PC-9 (cell line): Measurements from ENCODE around the gene ABCB8. TPM values are rescaled to one million over a fixed set of nuclear protein-coding genes. Genes with fewer than 3 reads are reported as not detected.
A peak's percentile ranks its signal among the peaks of the same experiment; 100 is the strongest.

Experiments
- BruUV-seq: library from RNA; stranded (reverse); fragments of 400-500 nt; replicated peaks from 2 replicates; lab custom pipeline; 2021; lab: Mats Ljungman, UMichigan
- CTCF ChIA-PET: fragments of 300-600 bp; sonication (Branson Sonifier 250); formaldehyde crosslinking; loops from one replicate; lab custom pipeline; 2022; ENCODE audit warnings: antibody characterized with exemption; lab: Charles Lee
- POLR2A ChIA-PET: fragments of 300-600 bp; sonication (Branson Sonifier 250); formaldehyde crosslinking; loops from one replicate; lab custom pipeline; 2022; ENCODE audit warnings: antibody characterized with exemption; ENCODE audit not compliant: unreplicated experiment; lab: Charles Lee
- DNase-seq, 2 experiments: peaks; one replicate each; pipeline versions ENCODE4 v3.0.0 to v3.0.0-alpha.2; 2015 to 2022; ENCODE audit warnings: mixed read lengths in 1 of 2
- H2AFZ ChIP-seq: fragments of 200-600 bp; sonication (generic); 2 replicates; pipeline ENCODE4 v1.8.1; 2017; ENCODE audit warnings: antibody characterized with exemption
- H3F3A ChIP-seq: fragments of 200-600 bp; sonication (generic); 2 replicates; pipeline ENCODE4 v1.8.1; 2017; ENCODE audit warnings: antibody characterized with exemption, mild to moderate bottlenecking, low read depth; ENCODE audit not compliant: insufficient read depth
- H3K27ac ChIP-seq: fragments of 200-600 bp; sonication (generic); 2 replicates; pipeline ENCODE4 v1.6.1; 2016; ENCODE audit warnings: mixed run types
- H3K27me3 ChIP-seq: fragments of 200-600 bp; sonication (generic); 2 replicates; pipeline ENCODE4 v1.6.1; 2016; ENCODE audit warnings: low read depth, mixed run types; ENCODE audit not compliant: insufficient read depth
- H3K36me3 ChIP-seq: fragments of 200-600 bp; sonication (generic); 2 replicates; pipeline ENCODE4 v1.6.1; 2016; ENCODE audit warnings: low read depth, mixed run types
- H3K4me1 ChIP-seq: fragments of 200-600 bp; sonication (generic); replicated peaks from 2 replicates; pipeline ENCODE4 v1.6.1; 2016; ENCODE audit warnings: mixed run types; ENCODE audit not compliant: insufficient read depth
- H3K4me2 ChIP-seq: fragments of 200-600 bp; sonication (generic); 2 replicates; pipeline ENCODE4 v1.6.1; 2017; ENCODE audit warnings: mixed run types
- H3K4me3 ChIP-seq: fragments of 200-600 bp; sonication (generic); 2 replicates; pipeline ENCODE4 v1.6.1; 2016; ENCODE audit warnings: mixed run types
- H3K79me2 ChIP-seq: fragments of 200-600 bp; sonication (generic); 2 replicates; pipeline ENCODE4 v1.6.1; 2017; ENCODE audit warnings: low read depth, mixed run types
- H3K9me2 ChIP-seq: fragments of 200-600 bp; sonication (generic); 2 replicates; pipeline ENCODE4 v1.8.1; 2017; ENCODE audit warnings: mild to moderate bottlenecking; ENCODE audit not compliant: insufficient read depth
- H3K9me3 ChIP-seq: fragments of 200-600 bp; sonication (generic); 2 replicates; pipeline ENCODE4 v1.8.1; 2016; ENCODE audit warnings: low read depth; ENCODE audit not compliant: insufficient read depth
- H4K20me1 ChIP-seq: fragments of 200-600 bp; sonication (generic); 2 replicates; pipeline ENCODE4 v1.8.1; 2017; ENCODE audit not compliant: insufficient read depth
- CTCF ChIP-seq: fragments of 200-600 bp; sonication (generic); conservative IDR thresholded peaks from 2 replicates; pipeline ENCODE4 v1.6.1; 2017; ENCODE audit warnings: mixed run types, antibody characterized with exemption, mild to moderate bottlenecking, moderate library complexity
- EZH2 ChIP-seq: fragments of 200-600 bp; sonication (generic); IDR thresholded peaks from 2 replicates; pipeline ENCODE4 v1.8.0; 2017; ENCODE audit warnings: antibody characterized with exemption, low read depth
- intact Hi-C: fragments of 100-400 bp; cut with micrococcal nuclease; formaldehyde crosslinking; loops from one replicate; pipeline ENCODE4 v1.10.0; 2022; ENCODE audit not compliant: unreplicated experiment
- total RNA-seq: library from RNA; stranded (reverse); gene quantifications from 2 replicates; pipeline ENCODE4 v1.2.3, GENCODE V29; 2021

Gene ABCB8
- total RNA-seq, 1 experiment from 2014 or later = 61.9 TPM

GRCh38 chr7:151083071-151083823 lies 55.0 kb downstream of the ABCB8 start, which contains the start of gene TMUB1:
TMUB1 (minus strand) TSS chr7:151083493; CDS start chr7:151082563, 930 bp downstream.
- Histone ChIP-seq H3K9me2 (no peaks in the 10 kb centered on the region), H3K4me2 (peak within 1 kb of the TSS; percentile 100), H3K4me3 (peak within 1 kb of the TSS; percentile 89), H3K79me2 (peaks cover 52% of the 10 kb centered on the region), H3K36me3 (no peaks in the 10 kb centered on the region), H3K4me1 (peaks cover 43% of the 10 kb centered on the region), H2AFZ (peak within 1 kb of the TSS; percentile 83), H4K20me1 (peaks cover 14% of the 10 kb centered on the region), H3F3A (peaks cover 46% of the 10 kb centered on the region; the same call in 1 of the 2 replicates), H3K27ac (peak within 1 kb of the TSS; percentile 70; the same call in 1 of the 2 replicates), H3K27me3 (no peaks in the 10 kb centered on the region), H3K9me3 (no peaks in the 10 kb centered on the region)
- ChIA-PET CTCF (interaction anchor here (0.6 to 1.0 kb wide), 3 partner anchors 20 to 1004 kb away, joined by 3 to 5 read pairs (median 4); partner anchors contain the start of gene ABCF2), POLR2A (interaction anchor here (0.6 to 0.8 kb wide), 2 partner anchors 180 to 277 kb away, joined by 3 to 4 read pairs; no protein-coding TSS in a partner anchor)
- no peak for TF ChIP-seq CTCF
- intact Hi-C loops = loop anchor here (10.0 kb wide), 1 partner anchor 108 kb away; the partner anchor contains the start of gene KCNH2
- no TSS peak for BruUV-seq
- DNase-seq = peak; percentile 62 to 77

GRCh38 chr7:151083824-151084160 lies 55.5 kb downstream of the ABCB8 start:
- H3K79me2 ChIP-seq = peaks cover 54% of the 10 kb centered on the region
- no peak for DNase-seq
- H3K4me1 ChIP-seq = peaks cover 48% of the 10 kb centered on the region
- peaks cover 42% of the 10 kb centered on the region; the same call in 1 of the 2 replicates for H3F3A ChIP-seq
- no peak overlapping the region for H3K27ac ChIP-seq
- TF ChIP-seq CTCF = no peak
- no peak for TF ChIP-seq EZH2
- no peaks in the 10 kb centered on the region for H3K9me3 ChIP-seq
- no peaks in the 10 kb centered on the region for H3K9me2 ChIP-seq
- intact Hi-C loops = loop anchor here (10.0 kb wide), 1 partner anchor 109 kb away; the partner anchor contains the start of gene KCNH2
- no peaks in the 10 kb centered on the region for H3K27me3 ChIP-seq
- ChIA-PET CTCF (interaction anchor here (0.6 kb wide), 1 partner anchor 143 kb away, joined by 3 read pairs; the partner anchor contains the start of gene ABCF2), POLR2A (interaction anchor here (0.6 kb wide), 1 partner anchor 276 kb away, joined by 4 read pairs; no protein-coding TSS in a partner anchor)
- peak overlapping the region; percentile 100 for H3K4me2 ChIP-seq
- no TSS peak for BruUV-seq
- peaks cover 18% of the 10 kb centered on the region for H4K20me1 ChIP-seq
- no peaks in the 10 kb centered on the region for H3K36me3 ChIP-seq
- H2AFZ ChIP-seq = peak overlapping the region; percentile 83
- H3K4me3 ChIP-seq = peak overlapping the region; percentile 89

- intact Hi-C loops = loop anchor here (10.0 kb wide), 1 partner anchor 111 kb away; the partner anchor contains the start of gene KCNH2
- peaks cover 47% of the 10 kb centered on the region for H3K4me1 ChIP-seq
- peaks cover 54% of the 10 kb centered on the region for H3K79me2 ChIP-seq
- no peaks in the 10 kb centered on the region for H3K9me3 ChIP-seq
- TF ChIP-seq CTCF = no peak
- TF ChIP-seq EZH2 = no peak
- ChIA-PET POLR2A (interaction anchor here (0.6 to 0.7 kb wide), 3 partner anchors 9 to 52 kb away, joined by 3 to 8 read pairs (median 5); no protein-coding TSS in a partner anchor), CTCF (interaction anchor here (0.6 to 0.7 kb wide), 3 partner anchors 23 to 513 kb away, joined by 3 read pairs; no protein-coding TSS in a partner anchor)
- H3K36me3 ChIP-seq = no peaks in the 10 kb centered on the region
- no peak for DNase-seq
- peak overlapping the region; percentile 96 for H3K4me2 ChIP-seq
- no peaks in the 10 kb centered on the region for H3K27me3 ChIP-seq
- peak overlapping the region; percentile 72; the same call in 1 of the 2 replicates for H3K4me3 ChIP-seq
- no peaks in the 10 kb centered on the region for H3K9me2 ChIP-seq
- peak overlapping the region; percentile 91 for H2AFZ ChIP-seq
- BruUV-seq = no TSS peak
- H3F3A ChIP-seq = peaks cover 35% of the 10 kb centered on the region; the same call in 1 of the 2 replicates
- peaks cover 25% of the 10 kb centered on the region for H4K20me1 ChIP-seq
- H3K27ac ChIP-seq = no peak overlapping the region
Observed at GRCh38 chr7:151085329-151085690, 57.1 kb downstream of the ABCB8 start.
